ENCODE results near the gene DOK4. TPM values are rescaled to one million over a fixed set of nuclear protein-coding genes. Genes with fewer than 3 reads are reported as not detected.

Gene DOK4
- total and polyA plus RNA-seq, 2 experiments from 2014 or later = 11.4 to 29.1 TPM

GRCh38 chr16:57493767-57494166, 7.5 kb upstream of the DOK4 start:
- H3F3A ChIP-seq (replicated peaks; ENCODE audit: low read depth) = no peaks in the 10 kb centered on the region
- no peaks in the 10 kb centered on the region for H4K20me1 ChIP-seq (replicated peaks; ENCODE audit: insufficient read depth)
- H3K9me2 ChIP-seq (ENCODE audit: insufficient read depth) = no peaks in the 10 kb centered on the region
- H3K27ac Mint-ChIP-seq = no peak overlapping the region
- H3K79me2 ChIP-seq (replicated peaks; ENCODE audit: insufficient read depth) = no peaks in the 10 kb centered on the region
- H3K27me3 Mint-ChIP-seq (ENCODE audit: insufficient read depth, low read depth, poor library complexity) = no peaks in the 10 kb centered on the region
- H3K9me3 Mint-ChIP-seq = peaks cover 8% of the 10 kb centered on the region
- no peak overlapping the region for H3K4me3 Mint-ChIP-seq
- DNase-seq (ENCODE audit: low spot score) (no peak), ATAC-seq (no peak)
- no peaks in the 10 kb centered on the region for H3K27me3 ChIP-seq (ENCODE audit: insufficient read depth)
- no peak overlapping the region for H2AFZ ChIP-seq
- no peaks in the 10 kb centered on the region for H3K4me1 Mint-ChIP-seq
- no peak overlapping the region for H3K27ac ChIP-seq (ENCODE audit: low read depth)
- no peak overlapping the region for H3K4me2 ChIP-seq
- no peaks in the 10 kb centered on the region; the same call in 2 of the 3 replicates for H3K36me3 Mint-ChIP-seq (ENCODE audit: low read depth)
- no peak overlapping the region for H3K4me3 ChIP-seq
- H3K36me3 ChIP-seq (ENCODE audit: insufficient read depth) = no peaks in the 10 kb centered on the region
- TF ChIP-seq JUNB (IDR thresholded peaks at IDR 0.05; ENCODE audit: unreplicated experiment) (no peak), ZNF331 (CRISPR knock-in tag; IDR thresholded peaks at IDR 0.05; ENCODE audit: low read depth) (no peak), ZNF462 (CRISPR knock-in tag; IDR thresholded peaks at IDR 0.05) (no peak), ETS1 (IDR thresholded peaks at IDR 0.05) (no peak), CREB1 (CRISPR knock-in tag; IDR thresholded peaks at IDR 0.05; ENCODE audit: low read depth) (no peak), POLR2AphosphoS5 (IDR thresholded peaks at IDR 0.05; ENCODE audit: low read depth) (no peak), EZH2 (IDR thresholded peaks at IDR 0.05; ENCODE audit: low read depth, unreplicated experiment) (no peak), ZNF114 (CRISPR knock-in tag; IDR thresholded peaks at IDR 0.05) (no peak), CTCF (conservative IDR thresholded peaks at IDR 0.05; ENCODE audit: low read depth in 2 of 2) (no peak), EZH2phosphoT487 (IDR thresholded peaks at IDR 0.05; ENCODE audit: unreplicated experiment) (no peak), REST (IDR thresholded peaks at IDR 0.05; ENCODE audit: unreplicated experiment) (no peak), NANOG (IDR thresholded peaks at IDR 0.05; ENCODE audit: borderline replicate concordance) (no peak), STAT1 (IDR thresholded peaks at IDR 0.05; ENCODE audit: unreplicated experiment) (no peak)
- H3K4me1 ChIP-seq (ENCODE audit: insufficient read depth) = no peaks in the 10 kb centered on the region
